ENCODE results near the gene BCKDHB. TPM values are rescaled to one million over a fixed set of nuclear protein-coding genes. Genes with fewer than 3 reads are reported as not detected.

BCKDHB gene
- total RNA-seq, 1 donor from 2014 or later, result 14.7 TPM

GRCh38 chr6:80357081-80357480 is 250.6 kb downstream of the BCKDHB start:
- no peak for DNase-seq (ENCODE audit: low spot score in 2 of 2)
- FAIRE-seq, result no peak

- FAIRE-seq (no peak), DNase-seq (ENCODE audit: low spot score in 2 of 2) (no peak)
These were observed 251.2 kb downstream of the BCKDHB start for GRCh38 chr6:80357674-80358073.

- no peak for DNase-seq (ENCODE audit: low spot score in 2 of 2)
- FAIRE-seq, result no peak
These were observed 257.1 kb downstream of the BCKDHB start for GRCh38 chr6:80363501-80364122.

GRCh38 chr6:80364149-80364548 is 257.7 kb downstream of the BCKDHB start:
- no peak for FAIRE-seq
- no peak for DNase-seq (ENCODE audit: low spot score in 2 of 2)

- no peak for DNase-seq (ENCODE audit: low spot score in 2 of 2)
- FAIRE-seq, result no peak
These were observed 259.6 kb downstream of the BCKDHB start for GRCh38 chr6:80366051-80366450.

GRCh38 chr6:80366714-80367113 is 260.2 kb downstream of the BCKDHB start:
- FAIRE-seq (no peak), DNase-seq (ENCODE audit: low spot score in 2 of 2) (no peak)

- DNase-seq (ENCODE audit: low spot score in 2 of 2) (no peak), FAIRE-seq (no peak)
These were observed 269.9 kb downstream of the BCKDHB start for GRCh38 chr6:80376411-80376810.

GRCh38 chr6:80380566-80380965 is 274.1 kb downstream of the BCKDHB start:
- no peak for FAIRE-seq
- no peak for DNase-seq (ENCODE audit: low spot score in 2 of 2)

GRCh38 chr6:80382811-80383210 is 276.3 kb downstream of the BCKDHB start:
- no peak for FAIRE-seq

GRCh38 chr6:80388507-80388906 is 282.0 kb downstream of the BCKDHB start:
- DNase-seq (ENCODE audit: low spot score in 2 of 2), result no peak
- FAIRE-seq, result no peak

More at GRCh38 chr6:80382811-80383210, 276.3 kb downstream of the BCKDHB start:
- DNase-seq (ENCODE audit: low spot score in 2 of 2), result no peak

Other genes with a start within 250 kb of the BCKDHB start
- 49.3 TPM for gene ELOVL4, start 159.1 kb upstream of the BCKDHB start, total RNA-seq
- 5.7 TPM for gene TTK, start 102.0 kb upstream of the BCKDHB start, total RNA-seq